Esophagus muscularis mucosa (tissue), 4 donors: ENCODE data around the gene IGF2R.

ENCODE experiments used
- EP300 ChIP-seq: sonication (generic); formaldehyde crosslinking; IDR thresholded peaks from one replicate; pipeline ENCODE4 v1.6.1; 2017; ENCODE audit warnings: antibody characterized with exemption
- POLR2AphosphoS5 ChIP-seq, 2 donors: sonication (generic); formaldehyde crosslinking; IDR thresholded peaks; one replicate each; pipeline ENCODE4 v1.6.1; 2017; ENCODE audit warnings: antibody characterized with exemption in 2 of 2
- TF ChIP-seq, protein P1 (sequence below), 3 experiments: fragments of 200-600 bp in 2 of 3; fragments of 450-650 bp in 1 of 3; sonication (generic) in 2 of 3; IDR thresholded peaks; one replicate each; pipeline ENCODE4 v1.5.1; 2017 to 2019; ENCODE audit warnings: antibody characterized with exemption in 3 of 3, mild to moderate bottlenecking in 2 of 3, moderate library complexity in 1 of 3

DNA sequence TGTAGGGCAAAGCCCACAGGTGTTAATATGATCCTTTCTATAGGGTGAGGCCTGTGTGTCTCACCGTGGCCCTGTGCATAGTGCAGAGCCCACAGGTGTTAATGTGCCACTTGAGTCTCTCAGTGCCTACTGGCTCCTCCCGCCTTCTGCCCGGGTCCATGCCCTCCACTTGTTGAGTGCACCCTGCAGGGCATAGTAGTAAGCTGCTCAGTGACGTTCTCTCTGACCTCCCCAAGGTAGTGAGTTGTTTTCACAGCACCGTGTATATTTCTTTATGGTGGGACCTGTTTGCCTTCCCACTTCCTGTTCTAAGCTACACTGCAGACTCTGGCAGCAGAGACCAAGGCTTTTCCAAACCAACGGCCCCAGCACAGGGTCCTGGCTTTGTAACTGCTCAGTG, 88.2 kb downstream of the IGF2R start:
- TF ChIP-seq, protein P1, sequence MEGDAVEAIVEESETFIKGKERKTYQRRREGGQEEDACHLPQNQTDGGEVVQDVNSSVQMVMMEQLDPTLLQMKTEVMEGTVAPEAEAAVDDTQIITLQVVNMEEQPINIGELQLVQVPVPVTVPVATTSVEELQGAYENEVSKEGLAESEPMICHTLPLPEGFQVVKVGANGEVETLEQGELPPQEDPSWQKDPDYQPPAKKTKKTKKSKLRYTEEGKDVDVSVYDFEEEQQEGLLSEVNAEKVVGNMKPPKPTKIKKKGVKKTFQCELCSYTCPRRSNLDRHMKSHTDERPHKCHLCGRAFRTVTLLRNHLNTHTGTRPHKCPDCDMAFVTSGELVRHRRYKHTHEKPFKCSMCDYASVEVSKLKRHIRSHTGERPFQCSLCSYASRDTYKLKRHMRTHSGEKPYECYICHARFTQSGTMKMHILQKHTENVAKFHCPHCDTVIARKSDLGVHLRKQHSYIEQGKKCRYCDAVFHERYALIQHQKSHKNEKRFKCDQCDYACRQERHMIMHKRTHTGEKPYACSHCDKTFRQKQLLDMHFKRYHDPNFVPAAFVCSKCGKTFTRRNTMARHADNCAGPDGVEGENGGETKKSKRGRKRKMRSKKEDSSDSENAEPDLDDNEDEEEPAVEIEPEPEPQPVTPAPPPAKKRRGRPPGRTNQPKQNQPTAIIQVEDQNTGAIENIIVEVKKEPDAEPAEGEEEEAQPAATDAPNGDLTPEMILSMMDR (IDR thresholded peaks at IDR 0.05) = no peak
- TF ChIP-seq POLR2AphosphoS5 (IDR thresholded peaks at IDR 0.05) (no peak), EP300 (no peak)
